ENCODE data around the gene ANO1.

DNA sequence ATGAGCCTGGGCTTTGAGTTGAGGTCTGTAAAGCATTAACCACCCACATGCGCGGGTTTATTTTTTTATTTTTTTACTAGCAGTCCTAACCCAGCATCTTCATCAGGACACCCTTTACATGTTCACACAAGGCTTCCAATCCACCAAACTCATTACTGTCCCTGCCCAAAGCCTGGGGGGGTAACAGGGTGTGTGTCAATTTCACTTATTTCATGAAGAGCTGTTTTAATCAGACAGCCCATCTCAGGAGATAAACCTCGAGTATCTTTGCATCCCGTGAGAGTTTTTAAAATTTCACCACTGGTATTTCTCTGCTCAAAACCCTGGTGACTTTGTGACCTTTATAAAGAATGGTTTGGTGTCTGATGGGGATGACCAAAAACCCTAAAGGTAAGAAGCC, 45.6 kb downstream of the ANO1 start:
- TF ChIP-seq, protein P1, sequence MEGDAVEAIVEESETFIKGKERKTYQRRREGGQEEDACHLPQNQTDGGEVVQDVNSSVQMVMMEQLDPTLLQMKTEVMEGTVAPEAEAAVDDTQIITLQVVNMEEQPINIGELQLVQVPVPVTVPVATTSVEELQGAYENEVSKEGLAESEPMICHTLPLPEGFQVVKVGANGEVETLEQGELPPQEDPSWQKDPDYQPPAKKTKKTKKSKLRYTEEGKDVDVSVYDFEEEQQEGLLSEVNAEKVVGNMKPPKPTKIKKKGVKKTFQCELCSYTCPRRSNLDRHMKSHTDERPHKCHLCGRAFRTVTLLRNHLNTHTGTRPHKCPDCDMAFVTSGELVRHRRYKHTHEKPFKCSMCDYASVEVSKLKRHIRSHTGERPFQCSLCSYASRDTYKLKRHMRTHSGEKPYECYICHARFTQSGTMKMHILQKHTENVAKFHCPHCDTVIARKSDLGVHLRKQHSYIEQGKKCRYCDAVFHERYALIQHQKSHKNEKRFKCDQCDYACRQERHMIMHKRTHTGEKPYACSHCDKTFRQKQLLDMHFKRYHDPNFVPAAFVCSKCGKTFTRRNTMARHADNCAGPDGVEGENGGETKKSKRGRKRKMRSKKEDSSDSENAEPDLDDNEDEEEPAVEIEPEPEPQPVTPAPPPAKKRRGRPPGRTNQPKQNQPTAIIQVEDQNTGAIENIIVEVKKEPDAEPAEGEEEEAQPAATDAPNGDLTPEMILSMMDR (IDR thresholded peaks at IDR 0.05): no peak
- TF ChIP-seq ZFX (IDR thresholded peaks at IDR 0.05; ENCODE audit: borderline replicate concordance): no peak
